GM19240 (cell line): ENCODE measurements around the gene MRPS12.

Experiments used
- DNase-seq: peaks from one replicate; pipeline ENCODE4 v3.0.0; 2011; ENCODE audit warnings: low spot score; ENCODE audit not compliant: insufficient read length

MRPS12 gene

DNA sequence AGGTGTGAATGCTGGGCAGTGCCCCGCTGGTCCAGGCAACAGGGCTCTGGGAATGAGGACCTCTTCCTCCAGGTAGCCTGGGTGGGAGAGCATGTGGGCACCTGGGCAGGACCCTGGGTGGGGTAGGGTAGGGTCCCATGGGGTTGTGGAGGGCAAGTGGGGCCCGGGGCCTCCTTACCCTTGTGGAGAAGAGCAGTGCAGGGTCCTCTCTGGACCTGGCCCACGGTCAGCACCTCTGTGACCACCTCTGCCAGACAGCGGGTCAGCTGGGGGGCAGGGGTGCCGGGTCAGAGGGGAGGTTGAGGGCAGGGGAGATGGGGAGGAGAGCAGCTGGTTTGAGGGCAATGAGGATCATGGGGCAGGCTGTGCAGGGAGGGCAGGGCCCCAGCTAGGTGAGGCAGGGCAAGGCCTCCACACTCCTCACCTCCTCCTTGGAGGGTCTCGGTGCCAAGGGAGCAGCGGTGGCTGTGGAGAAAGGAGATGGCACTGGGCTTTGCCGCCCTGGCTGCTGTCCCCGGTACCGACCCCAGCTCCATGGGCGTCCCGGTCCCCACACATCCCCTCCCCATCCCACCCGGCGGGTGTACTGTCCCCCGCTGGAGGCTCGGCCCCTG lies 19.2 kb upstream of the MRPS12 start:
- no peak for DNase-seq

DNA sequence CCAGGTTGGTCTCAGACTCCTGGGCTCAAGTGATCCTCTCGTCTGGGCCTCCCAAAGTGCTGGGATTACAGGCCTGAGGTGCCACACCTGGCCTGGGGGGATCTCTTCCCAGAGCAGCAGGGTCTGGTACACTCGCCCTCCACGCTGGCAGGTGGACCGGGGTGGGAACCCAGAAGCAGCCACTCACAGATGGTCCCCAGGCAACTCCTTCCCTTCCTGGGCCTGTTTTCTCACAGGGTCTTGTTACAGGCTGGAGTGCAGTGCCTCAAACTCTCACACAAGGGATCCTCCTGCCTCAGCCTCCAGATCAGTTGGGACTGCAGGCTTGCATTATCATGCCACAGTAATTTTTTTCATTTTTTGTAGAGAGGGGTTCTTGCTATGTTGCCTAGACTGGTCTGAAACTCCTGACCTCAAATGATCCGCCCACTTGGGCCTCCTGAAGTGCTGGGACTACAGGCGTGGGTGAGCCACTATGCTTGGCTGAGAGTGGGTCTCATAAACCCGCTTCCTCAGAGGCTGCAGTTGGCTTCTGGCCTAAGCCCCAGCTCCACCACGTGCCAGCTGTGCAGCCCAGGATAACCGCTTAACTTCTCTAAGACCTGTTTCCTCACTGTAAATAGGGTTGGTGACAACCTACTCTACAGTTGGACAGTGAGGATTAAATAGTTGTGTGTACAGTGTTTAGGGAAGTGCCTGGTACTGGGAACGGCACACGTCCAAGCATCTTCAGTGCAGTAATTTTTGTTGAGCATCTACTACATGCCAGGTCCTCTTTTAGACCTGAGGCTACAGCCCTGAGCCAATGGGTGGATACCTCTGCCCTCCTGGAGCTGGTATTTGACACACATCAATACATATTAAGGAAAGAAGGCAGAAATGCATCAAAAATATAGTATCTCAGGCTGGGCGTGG lies 17.9 kb upstream of the MRPS12 start:
- DNase-seq = no peak

DNA sequence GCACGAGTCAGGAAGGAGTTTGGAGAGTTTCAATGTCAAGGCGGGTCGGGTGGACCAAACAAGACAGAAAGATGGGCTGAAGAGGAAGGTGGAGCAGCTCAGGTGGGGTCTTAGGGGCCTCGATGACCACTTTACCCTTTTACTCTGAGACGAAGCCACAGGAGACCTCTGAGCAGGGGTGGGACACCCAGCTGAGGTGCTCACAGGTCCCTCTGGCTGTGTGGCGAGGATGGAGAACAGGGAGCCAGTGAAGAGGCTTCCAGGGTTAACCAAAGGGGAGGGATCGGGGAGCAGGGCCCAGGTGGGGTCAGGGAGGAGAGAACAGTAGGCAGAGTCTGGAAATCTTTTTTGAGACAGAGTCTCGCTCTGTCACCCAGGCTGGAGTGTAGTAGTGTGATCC lies 16.8 kb upstream of the MRPS12 start:
- DNase-seq = no peak

DNA sequence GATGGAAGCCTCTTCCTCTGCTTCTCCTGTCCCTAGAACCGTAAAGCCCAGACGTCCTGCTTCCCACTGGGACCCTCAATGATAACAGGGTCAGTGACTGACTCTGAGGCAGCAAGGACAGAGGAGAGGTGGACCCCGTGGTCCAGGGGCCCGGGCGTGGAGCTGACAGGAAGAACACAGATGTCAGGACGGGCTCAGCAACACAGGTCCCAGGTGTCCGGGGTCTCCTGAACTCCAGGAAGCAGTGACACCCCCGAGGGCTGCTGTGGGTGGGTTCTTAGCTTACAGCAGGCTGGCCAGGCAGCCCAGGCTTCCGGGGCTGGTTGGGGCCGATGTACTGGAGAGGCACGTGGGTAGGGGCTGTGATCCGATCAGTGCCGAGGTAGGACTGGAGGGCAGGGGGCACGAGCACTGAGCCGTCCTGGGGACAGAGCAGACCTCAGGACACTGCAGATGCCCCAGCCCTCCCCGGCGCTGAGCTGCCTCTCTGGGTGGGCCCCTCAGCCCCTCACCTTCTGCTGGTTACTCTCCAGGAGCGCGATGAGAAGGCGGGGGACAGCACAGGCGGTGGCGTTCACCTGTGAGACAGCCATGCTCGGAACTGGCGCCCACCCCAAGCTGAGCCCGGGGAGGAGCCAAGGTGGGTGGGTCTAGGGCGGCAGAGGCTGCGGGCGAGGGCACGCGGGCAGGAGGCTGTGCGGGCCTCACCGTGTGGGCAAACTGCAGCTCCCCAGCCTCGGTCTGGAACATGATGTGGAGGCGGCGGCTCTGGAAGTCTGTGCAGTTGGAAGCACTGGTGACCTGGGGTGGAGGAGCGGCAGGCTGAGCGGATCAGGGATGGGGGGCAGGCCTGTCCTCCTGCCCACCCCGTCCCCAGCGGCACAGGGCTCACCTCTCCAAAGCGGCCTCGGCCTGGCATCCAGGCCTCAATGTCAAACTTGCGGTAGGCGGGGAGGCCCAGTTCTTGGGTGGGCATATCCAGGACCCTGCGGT lies 15.1 kb upstream of the MRPS12 start:
- no peak for DNase-seq

DNA sequence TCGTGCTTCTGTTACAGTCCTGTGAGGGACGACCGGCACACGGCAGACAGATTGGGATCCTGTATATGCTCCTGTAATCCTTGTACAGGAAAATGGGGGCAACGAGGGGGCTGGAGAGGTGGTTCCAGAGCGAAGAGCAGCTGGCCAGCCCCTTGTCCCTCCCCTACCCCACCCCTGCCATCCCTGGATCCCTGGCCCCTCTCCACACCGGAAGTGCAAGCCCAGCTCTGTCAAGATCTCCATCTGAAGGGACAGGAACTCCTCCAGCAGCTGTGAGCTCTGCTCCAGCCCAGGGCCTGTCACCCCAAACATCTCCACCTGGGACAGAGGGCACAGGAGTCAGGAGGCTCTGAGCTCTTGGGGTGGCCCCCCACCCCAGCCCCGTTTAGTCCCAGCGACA lies 13.2 kb upstream of the MRPS12 start:
- no peak for DNase-seq

DNA sequence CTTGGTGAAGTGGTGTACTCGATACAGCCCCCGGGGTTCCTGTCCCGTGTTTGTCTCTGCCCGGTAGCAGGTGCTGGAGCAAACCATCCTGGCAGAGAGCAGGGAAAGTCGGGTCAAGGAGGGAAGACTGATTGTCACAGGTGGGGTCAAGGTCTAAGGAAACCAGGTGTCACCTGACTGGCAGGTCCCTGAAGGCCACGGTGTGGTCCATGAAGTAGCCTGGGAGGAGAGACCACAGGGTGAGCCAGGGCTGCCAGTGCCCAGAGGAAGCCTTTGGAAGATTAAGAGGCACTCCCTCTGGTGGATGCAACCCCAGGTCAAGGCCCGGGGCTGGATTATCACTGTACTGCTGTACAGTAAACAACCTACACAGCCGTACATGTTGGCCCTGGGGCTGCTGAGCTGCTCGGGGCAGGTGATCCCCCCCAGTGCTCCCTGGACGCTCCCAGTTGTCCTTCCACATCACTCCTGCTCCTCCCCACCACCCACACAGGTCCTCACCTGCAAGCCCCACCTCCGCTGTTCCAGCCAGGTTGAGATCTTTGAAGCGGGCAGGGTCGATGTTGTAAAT lies 12.7 kb upstream of the MRPS12 start:
- DNase-seq = no peak

DNA sequence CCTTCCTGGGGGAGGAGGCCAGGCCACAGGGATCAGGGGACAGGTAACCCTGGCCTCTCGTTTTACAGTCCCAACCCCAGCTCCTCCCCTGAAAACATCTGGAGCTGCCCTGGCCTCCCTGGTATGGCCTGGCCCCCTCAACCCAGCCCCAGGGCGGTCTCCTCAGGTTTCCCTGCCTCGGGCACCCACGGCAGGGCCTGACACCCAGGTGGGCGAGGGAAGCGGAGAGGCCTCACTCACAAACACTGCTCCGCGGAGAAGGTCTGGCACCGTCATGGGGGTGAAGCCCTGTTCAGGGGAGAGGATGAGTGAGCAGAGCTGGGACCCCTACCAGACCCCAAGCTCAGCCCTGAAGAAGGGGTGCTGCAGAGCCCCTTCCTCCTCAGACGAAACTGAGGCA lies 12.2 kb upstream of the MRPS12 start:
- DNase-seq = no peak

DNA sequence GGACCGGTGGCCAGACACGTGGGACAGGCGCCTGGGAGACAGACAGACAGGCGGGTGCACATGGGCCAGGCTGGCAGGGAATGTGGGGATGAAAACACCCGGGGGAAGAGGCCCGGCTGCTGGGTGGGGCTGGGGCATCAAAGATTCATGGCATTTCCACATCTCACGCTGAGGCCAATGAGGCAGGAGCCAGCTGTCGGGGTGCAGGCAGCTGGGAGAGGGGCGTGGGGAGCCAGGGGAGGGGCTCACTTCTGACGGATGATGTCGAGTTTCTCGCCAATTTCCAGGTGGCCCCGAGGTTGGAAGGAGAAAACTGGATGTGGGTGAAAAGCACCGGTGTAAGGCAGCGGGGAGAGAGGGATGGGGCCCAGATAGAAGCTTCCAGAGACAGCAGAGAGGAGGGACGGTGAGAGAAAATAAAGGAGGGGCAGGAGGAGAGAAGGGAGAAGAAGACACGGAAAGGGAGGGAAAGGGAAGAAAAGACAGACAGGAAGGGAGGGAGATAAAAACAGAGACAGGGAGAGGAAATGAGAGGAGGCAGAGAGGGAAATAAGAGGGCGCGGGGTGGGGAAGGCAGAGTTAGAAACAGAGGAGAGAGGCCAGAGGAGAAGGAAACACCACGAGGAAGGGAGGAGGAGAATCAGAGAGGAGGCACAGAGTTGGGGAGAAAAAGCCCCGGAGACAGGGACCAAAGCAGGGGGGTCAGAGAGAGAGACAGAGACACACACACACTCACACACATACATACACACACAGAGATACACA lies 10.7 kb upstream of the MRPS12 start:
- no peak for DNase-seq

DNA sequence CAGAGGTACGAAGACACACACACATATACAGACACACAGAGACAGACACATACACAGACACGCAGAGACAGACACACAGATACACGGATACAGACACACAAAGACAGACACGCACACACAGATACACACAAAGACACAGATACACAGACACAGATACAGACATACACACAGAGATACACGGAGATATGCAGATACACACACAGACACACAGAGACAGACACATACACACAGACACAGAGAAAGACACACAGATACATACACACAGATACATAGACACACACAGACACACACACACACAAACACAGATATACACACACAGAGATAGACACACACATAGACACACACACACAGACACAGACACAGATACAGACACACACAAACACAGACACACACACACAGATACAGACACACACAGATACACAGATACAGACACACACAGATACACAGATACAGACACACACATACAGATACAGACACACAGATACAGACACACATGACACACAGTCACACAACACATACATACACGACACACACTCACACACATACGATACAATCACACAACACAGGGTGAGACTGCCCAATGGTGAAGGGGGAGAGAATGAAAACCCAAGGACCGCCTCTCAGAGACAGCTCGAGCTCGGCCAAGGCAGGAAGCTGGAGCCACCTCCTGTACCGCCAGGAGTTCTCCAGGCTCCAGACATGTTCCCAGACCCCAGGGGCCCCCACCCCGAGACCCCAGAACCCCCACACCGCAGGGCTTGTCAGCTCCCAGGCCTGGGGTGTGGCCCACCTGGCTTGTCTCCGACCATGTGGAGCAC lies 9.9 kb upstream of the MRPS12 start:
- no peak for DNase-seq

DNA sequence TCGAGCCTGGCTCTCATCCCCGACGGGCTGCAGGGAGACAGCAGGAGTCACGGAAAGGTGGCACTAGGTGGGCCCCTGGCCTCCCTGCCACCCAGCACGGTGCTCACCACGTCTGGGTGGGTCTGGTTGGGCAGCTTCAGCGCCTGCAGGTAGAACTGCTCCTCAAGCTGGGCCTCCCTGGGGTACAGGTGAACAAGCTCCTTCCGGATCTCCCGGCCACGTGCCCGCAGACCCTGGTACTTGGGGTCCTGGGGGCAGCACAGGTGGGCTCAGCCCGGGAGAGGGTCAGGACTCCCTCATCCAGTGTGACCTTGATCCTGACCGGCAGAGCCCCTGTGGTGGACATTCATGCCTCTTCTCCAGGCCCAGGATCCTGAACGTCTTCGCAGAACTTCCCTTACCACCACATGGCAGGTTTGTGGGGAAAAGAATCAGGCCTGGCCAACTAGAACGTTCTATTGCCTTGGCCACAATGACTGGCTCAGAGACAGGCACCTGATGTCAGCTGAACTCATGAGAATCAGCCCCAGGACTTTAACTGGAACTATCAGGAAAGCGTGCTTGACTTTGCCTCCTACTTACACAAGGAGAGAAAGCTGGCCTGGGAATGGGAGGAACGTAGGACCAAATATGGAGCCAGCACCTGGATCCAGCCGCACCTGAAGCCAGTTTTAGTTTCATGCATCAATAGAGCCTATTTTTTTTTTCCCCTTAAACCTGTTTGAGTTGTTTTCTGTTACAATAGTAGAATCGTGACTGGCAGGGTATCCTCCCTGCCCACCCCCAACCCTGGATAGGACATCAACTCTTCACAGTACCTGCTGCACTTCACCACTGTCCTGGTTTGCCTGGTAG lies 9.1 kb upstream of the MRPS12 start:
- DNase-seq = no peak

DNA sequence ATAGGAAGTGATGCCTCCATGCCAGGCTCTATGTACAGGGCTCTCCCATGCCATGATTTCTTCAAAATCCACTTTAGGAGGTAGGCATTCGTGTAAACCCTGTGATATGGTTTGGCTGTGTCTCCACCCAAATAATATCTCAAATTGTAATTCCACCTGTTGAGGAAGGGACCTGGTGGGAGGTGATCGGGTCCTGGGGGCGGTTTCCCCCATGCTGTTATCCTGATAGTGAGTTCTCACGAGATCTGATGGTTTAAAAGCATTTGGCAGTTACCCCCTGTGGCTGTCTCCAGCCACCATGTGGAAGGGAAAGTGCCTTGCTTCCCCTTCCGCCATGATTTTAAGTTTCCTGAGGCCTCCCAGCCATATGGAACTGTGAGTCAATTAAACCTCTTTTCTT lies 8.3 kb upstream of the MRPS12 start:
- no peak for DNase-seq

DNA sequence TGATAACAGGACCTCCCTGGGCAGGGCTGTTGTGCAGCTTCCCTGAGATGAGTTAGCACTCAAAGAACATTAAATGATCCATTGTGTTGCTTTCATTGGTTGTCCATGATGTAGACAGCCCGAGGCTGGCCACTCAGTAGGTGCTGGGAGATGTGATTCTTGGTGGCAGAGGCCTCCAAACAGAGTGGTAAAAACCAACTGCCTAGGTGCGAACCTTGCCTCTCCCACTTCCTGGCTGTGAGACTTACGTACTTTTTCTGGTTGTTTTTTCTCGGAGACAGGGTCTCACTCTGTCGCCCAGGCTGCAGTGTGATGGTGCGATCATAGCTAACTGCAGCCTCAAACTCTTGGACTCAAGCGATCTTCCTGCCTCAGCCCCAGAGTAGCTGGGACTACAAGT lies 6.4 kb upstream of the MRPS12 start:
- DNase-seq = no peak

DNA sequence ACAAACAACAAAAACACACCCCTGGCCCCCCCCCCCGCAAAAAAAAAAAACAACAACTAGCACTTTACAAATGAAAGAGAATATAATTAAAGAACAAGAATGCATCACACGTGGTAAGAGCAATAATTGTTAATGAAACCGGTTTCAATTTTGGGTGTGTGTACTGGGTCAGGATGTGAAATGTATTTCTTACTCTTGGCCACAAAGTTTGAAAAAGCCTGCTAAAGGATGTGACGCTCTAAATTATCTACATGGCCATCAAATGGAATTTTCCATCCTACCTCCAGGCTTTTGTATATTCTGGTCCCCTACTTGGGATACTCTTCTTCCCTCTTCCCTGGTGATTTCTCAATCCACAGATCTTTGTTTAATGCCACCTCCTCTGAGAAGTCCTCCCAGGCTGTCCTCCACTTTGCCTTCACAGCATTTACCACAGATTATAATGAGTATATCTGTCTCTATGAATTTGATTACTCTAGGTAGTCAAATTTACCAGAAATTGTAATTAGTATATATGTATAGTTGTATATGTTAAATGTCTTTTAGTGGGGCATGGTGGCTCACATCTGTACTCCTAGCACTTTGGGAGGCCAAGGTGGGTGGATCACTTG lies 2.2 kb upstream of the MRPS12 start:
- no peak for DNase-seq

DNA sequence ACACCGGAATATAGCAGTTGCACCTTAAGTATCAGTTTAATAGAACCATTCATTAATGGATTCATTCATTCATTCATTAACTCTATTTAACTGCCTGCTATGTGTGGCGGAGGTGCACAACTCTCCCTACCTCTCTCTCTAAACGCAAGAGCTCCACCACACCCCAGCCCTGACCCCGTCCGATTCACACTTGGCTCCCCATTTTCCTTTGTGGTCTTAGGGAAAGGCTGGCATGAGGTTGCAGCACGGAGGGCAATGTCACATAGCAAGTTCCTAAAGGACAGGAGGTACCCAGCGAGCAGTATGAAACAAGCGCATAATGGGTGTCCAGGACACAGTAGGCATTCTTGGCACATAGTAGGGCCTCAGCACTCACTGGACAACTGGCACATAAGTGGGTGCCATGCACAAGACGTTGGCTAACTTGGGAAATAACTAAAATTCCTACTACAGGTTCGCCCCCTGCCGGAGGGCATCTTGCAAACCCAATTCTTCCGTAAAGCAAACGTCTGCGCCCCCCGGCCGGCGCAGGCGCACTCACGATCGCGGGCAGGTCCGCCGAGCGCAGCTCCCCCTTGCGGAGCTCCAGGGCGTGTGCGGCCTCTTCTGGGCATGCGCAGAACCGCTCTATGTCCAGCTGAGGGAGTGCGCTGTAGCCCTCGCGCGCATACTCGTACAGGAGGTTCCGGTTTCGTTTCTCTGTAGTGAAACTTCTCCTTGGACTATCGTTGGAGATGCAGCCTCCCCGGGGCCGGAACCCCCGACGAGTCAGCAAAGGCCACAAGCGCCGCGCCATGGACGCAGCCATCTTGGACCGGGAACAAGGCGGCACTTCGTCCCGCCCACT lies 592 bp upstream of the MRPS12 start, which contains the start of gene SARS2:
Gene SARS2, minus strand, starts transcription at position 835 of the 847 bp plus-strand sequence. Its CDS starts 27 bp downstream, at position 808.
- DNase-seq = peak; percentile 92

DNA sequence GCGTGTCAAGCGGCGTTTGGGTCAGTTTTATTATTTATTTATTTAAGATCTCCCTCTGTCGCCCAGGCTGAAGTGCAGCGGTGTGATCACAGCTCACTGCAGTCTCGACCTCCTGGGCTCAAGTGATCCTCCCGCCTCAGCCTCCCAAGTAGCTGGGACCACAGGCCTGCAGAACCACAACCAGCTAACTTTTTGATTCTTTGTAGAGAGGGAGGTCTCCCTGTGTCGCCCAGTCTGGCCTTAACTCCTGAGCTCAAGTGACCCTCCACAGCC lies 713 bp downstream of the MRPS12 start:
- no peak for DNase-seq

DNA sequence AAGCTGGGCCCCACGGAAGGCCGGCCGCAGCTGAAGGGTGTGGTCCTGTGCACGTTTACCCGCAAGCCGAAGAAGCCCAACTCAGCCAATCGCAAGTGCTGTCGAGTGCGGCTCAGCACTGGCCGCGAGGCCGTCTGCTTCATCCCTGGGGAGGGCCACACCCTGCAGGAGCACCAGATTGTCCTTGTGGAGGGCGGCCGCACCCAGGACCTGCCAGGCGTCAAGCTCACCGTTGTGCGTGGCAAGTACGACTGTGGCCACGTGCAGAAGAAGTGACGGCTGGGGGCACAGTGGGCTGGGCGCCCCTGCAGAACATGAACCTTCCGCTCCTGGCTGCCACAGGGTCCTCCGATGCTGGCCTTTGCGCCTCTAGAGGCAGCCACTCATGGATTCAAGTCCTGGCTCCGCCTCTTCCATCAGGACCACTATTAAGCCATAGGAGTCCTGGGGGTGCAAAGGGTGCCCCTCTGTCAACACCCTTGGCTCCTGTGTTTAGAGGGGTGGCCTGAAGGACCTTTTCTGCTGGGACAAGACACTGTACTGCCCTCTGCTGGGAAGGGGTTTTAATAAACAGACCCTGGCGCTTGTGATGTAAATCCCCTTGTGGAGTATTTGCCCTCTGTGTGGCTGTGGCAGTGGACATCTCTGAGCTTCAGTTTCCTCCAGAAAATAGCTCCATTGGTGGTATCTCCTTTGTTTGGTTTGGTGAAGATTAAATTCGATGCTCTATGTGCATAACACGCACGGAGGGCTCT lies 1.9 kb downstream of the MRPS12 start:
- DNase-seq = no peak

DNA sequence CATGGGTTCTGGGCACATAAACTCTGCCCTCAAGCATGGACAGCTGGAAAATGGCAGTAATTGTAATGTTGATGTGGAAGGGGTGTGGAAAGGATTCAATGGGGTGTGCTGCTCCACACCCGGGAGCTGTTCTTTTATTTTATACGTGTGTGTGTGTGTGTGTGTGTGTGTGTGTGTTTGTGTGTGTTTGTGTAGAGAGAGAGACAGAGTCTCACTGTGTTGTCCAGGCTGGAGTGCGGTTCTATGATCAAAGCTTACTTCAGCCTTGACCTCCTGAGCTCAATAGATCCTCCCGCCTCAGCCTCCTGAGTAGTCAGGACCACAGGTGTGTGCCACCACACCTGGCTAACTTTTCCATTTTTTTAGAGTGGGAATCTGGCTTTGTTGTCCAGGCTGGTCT lies 2.8 kb downstream of the MRPS12 start:
- DNase-seq = no peak
